Right ventricle myocardium superior (tissue), 1 donor: ENCODE measurements around the gene SLAMF6. TPM values are rescaled to one million over a fixed set of nuclear protein-coding genes. Genes with fewer than 3 reads are reported as not detected.
"Not testable (repeated sequence)": the region's sequence is repeated elsewhere in the genome, so short reads cannot be mapped to it uniquely, and the experiment has no call there.

Experiments
- ATAC-seq: fragments of 200-7000 bp; cut with Tn5 transposase; one replicate; pipeline ENCODE4 v1.9.1; 2020; ENCODE audit warnings: mild to moderate bottlenecking; ENCODE audit not compliant: poor library complexity
- DNase-seq: peaks from one replicate; pipeline ENCODE4 v3.0.0-alpha.2; 2020
- intact Hi-C: fragments of 100-400 bp; cut with DNase I; formaldehyde crosslinking; loops from one replicate; pipeline ENCODE4 v1.11.2; 2022
- long read RNA-seq: library from polyadenylated mRNA; unstranded; transcript quantifications from one replicate; pipeline ENCODE4 v2.0.0, GENCODE V29; 2021
- total RNA-seq: library from RNA; stranded (reverse); fragmentation: NEBNext Ultra II Directional; extraction: Animal tissue kit (Norgen Biotek cat#: 25700); gene quantifications from one replicate; pipeline ENCODE4 v1.2.1, GENCODE V29; 2021
- donor health status: DM: no; HTN: yes; CAD: no; lungs with severe emphysema.

SLAMF6 gene
- 0.30 TPM for total RNA-seq
- long read RNA-seq, result 0 reads

GRCh38 chr1:160522622-160523345, at the start of gene SLAMF6:
Gene SLAMF6, minus strand, starts transcription at chr1:160523255. Its CDS starts 63 bp downstream, at chr1:160523192.
- intact Hi-C loops, result no loop called here
- DNase-seq, result no peak
- no peak for ATAC-seq

- DNase-seq, result no peak
- intact Hi-C loops, result no loop called here
- ATAC-seq, result no peak
Measured at GRCh38 chr1:160570840-160571239, 47.8 kb upstream of the SLAMF6 start.

DNA sequence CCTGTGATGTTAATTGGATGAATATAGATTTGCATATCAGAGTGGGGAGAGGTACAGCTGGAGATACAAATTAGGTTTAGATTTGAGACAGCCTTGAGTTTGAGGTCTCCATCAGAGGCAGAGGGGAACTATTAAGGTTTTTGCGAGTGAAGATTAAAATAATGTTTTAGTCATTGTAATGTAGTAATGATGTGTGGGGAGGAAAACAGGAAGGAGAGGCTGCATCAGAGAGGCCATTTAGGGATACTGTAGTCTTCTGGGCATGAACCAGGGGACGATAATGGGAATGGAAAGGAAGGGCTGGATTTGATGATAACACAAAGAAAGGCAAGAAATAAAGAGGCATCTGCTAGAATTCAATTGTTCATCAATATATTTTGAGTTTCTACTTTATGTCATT, 46.8 kb upstream of the SLAMF6 start:
- no peak for DNase-seq
- intact Hi-C loops, result no loop called here
- ATAC-seq, result no peak

- DNase-seq (no peak), ATAC-seq (no peak)
- intact Hi-C loops, result no loop called here
Measured at GRCh38 chr1:160567858-160568682, 45.0 kb upstream of the SLAMF6 start.

DNA sequence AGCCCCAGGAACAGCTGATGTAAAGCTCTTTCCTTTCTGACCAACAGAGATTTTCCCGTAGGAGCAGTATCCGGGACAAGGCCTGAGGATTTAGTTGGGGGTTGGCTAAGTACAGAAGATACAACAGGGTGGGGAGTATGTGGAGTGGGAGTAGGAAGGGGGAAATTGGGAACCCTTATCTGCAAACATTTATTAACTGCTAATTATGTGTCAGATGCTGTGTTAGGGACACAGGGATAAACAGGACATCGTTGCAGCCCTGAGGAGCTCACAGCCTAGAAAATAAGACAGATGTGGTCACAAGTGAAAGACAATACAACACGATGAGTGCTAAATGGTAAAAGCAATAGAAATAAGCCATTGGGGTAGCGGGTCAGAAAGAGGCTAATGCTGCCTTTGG, 44.3 kb upstream of the SLAMF6 start:
- DNase-seq (no peak), ATAC-seq (no peak)
- intact Hi-C loops, result no loop called here

GRCh38 chr1:160565564-160565963, 42.5 kb upstream of the SLAMF6 start:
- intact Hi-C loops, result no loop called here
- no peak for DNase-seq
- ATAC-seq, result no peak

DNA sequence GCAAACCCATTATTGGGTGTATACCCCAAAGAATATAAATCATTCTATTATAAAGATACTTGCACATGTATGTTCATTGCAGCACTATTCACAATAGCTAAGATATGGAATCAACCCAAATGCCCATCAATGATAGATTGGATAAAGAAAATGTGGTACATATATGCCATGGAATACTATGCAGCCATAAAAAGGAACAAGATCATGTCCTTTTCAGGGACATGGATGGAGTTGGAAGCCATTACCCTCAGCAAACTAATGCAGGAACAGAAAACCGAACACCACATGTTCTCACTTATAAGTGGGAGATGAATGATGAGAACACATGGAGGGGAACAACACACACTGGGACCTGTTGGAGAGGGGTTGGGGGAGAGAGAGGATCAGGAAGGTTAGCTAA, 40.2 kb upstream of the SLAMF6 start:
- ATAC-seq, DNase-seq, intact Hi-C loops: not testable (repeated sequence)

GRCh38 chr1:160562745-160563144, 39.7 kb upstream of the SLAMF6 start:
- ATAC-seq, DNase-seq, intact Hi-C loops: not testable (repeated sequence)

GRCh38 chr1:160560806-160561205, 37.8 kb upstream of the SLAMF6 start:
- no peak for ATAC-seq
- DNase-seq, result no peak
- intact Hi-C loops, result no loop called here

- ATAC-seq (no peak), DNase-seq (no peak)
- intact Hi-C loops, result no loop called here
Measured at GRCh38 chr1:160560045-160560705, 37.1 kb upstream of the SLAMF6 start.

DNA sequence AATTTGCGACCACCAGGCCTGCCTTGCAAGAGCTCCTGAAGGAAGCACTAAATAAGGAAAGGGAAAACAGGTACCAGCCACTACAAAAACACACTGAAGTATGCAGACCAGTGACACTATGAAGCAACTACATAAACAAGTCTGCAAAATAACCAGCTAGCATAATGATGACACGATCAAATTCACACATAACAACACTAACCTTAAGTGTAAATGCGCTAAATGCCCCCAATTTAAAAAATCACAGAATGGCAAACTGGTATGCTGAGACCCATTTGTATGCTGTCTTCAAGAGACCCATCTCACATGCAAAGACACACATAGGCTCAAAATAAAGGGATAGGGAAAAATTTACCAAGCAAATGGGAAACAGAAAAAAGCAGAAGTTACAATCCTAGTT, 36.4 kb upstream of the SLAMF6 start:
- intact Hi-C loops, ATAC-seq, DNase-seq: not testable (repeated sequence)

DNA sequence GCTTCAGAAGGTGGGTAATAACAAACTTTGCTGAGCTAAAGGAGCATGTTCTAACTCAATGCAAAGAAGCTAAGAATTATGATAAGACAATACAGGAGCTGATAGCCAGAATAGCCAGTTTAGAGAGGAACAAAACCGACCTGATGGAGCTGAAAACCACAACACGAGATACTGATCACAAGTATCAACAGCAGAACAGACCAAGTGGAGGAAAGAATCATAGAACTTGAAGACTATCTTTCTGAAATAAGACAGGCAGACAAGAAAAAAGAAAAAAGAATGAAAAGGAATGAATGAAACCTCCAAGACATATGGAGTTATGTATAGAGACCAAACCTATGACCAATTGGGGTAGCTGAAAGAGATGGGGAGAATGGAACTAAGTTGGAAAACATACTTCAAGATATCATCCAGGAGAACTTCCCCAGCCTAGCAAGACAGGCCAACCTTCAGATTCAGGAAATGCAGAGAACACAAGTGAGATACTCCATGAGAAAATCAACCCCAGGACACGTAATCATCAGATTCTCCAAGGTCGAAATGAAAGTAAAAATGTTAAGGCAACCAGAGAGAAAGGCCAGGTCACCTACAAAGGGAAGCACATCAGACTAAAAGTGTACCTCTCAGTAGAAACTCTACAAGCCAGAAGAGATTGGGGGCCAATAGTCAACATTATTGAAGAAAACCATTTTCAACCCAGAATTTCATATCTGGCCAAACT, 35.8 kb upstream of the SLAMF6 start:
- ATAC-seq (no peak), DNase-seq (no peak)
- intact Hi-C loops, result no loop called here

DNA sequence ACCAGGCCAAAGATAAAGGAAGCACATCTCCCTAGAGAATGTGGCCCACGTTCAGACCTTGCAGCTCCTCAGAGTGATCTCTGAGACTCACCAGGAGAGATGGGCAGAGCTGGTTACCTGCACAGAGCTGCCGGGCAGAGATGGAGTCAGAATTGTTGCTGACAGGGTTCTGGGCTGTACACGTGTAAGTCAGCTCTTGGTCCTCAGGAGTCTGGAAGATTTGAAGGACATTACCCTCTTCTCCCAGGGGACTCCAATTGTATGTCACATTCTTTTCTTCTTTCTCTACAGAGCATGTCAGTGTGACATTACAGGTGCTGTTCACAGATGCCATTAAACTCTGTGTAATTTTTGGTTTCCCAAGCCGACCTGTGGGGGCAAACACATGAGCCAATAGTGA, 30.7 kb upstream of the SLAMF6 start:
- DNase-seq (no peak), ATAC-seq (no peak)
- intact Hi-C loops, result no loop called here

DNA sequence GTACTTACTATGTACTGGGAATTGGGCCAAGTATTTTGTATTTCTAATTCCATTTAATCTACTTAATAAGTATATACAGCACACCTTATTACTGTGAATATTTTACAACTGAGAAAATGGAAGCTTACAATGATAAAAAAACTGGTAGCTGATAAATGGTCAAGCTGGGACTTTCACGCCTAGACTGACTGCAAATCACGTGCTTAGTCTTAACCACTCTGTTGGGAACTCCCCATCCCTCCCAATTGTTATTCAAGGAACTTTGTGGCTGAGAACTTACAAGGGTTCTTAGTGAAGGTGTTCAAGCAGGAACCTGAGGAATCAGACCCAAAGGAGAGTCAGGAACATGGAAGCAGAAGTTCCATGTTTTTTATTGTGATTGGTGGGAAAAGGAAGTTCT, 29.4 kb upstream of the SLAMF6 start:
- no peak for ATAC-seq
- intact Hi-C loops, result no loop called here
- no peak for DNase-seq

DNA sequence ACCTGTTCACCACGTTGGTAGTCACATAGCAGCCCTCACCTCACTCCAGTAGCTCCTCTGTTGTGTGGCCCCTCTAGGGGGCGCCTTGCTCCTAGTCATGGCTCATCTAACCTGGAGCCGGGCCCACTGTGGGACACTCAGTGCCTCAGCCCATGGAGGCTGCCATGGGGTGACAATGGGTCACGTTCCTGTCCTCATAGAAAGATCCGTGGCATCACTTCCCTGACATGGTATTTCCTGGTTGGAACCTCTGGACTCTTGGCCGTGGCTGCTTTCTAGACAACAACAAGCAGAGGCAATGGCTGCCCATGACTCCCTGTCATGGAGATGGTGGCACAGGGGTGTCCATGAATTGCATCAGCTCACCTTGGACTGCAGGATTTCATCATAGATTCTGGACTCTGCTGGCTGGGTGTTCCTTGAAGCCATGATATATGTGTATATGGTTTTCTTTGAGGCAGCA, 27.5 kb upstream of the SLAMF6 start:
- ATAC-seq (no peak), DNase-seq (no peak)
- intact Hi-C loops, result no loop called here

- intact Hi-C loops, result no loop called here
- ATAC-seq (no peak), DNase-seq (no peak)
Measured at GRCh38 chr1:160549665-160550006, 26.6 kb upstream of the SLAMF6 start.

GRCh38 chr1:160548960-160549664, 26.1 kb upstream of the SLAMF6 start:
- intact Hi-C loops, result no loop called here
- ATAC-seq (no peak), DNase-seq (no peak)

- ATAC-seq (no peak), DNase-seq (no peak)
- intact Hi-C loops, result no loop called here
Measured at GRCh38 chr1:160548183-160548582, 25.1 kb upstream of the SLAMF6 start.
